ENCODE measurements around the gene ODF4. TPM values are rescaled to one million over a fixed set of nuclear protein-coding genes. Genes with fewer than 3 reads are reported as not detected.

The ODF4 gene
- total RNA-seq, 1 experiment from 2014 or later, result not detected

DNA sequence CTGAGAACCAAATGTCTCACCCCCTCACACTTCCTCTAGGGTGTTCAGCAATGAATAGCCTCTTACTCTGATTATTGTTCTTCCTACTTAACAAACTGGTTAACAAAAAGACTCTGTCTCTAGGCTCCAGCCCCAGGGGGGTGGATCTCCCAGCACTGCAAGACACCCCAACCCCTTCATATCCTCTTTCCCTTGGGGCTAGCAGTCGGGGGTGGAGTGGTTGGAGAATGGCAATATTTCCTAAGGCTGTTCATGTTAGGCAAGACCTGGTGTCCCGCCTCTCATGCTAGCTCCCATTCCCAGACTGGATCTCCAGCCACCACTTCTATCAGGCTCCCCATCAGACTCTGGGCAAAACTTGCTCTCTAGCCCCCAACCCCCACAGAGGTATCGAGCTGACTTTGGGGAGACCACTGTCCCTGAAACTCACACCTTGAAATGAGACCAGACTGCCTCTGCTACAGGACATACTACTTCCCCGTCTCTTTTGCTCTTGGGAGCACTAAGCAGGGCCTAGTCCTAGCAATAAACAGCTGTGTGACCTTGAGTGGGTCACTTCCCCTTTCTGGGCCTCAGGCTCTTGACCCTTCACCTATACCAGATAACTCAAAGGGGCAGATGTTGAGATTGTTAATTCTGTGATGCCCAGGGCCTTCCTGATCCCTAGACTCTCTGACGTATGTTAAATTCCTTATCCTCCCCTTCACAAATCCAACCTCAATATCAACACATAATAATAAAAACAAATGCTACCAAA, 46.8 kb upstream of the ODF4 start:
- Mint-ChIP-seq H3K9me3 (no peaks in the 10 kb centered on the region), H3K4me1 (peaks cover 27% of the 10 kb centered on the region), H3K36me3 (no peaks in the 10 kb centered on the region; the same call in 1 of the 2 replicates), H3K27ac (no peak overlapping the region), H3K4me3 (no peak overlapping the region), H3K27me3 (ENCODE audit: low read depth) (no peaks in the 10 kb centered on the region; the same call in 1 of the 2 replicates)
- ChIA-PET CTCF (interaction anchor here (0.6 kb wide), 1 partner anchor 220 kb away, joined by 3 read pairs; no protein-coding TSS in a partner anchor), POLR2A (no interaction called here)
- DNase-seq (ENCODE audit: low spot score), result no peak
- ATAC-seq, result no peak
- TF ChIP-seq ATF1 (CRISPR knock-in tag; IDR thresholded peaks at IDR 0.05), result no peak
- TF ChIP-seq, protein P1, sequence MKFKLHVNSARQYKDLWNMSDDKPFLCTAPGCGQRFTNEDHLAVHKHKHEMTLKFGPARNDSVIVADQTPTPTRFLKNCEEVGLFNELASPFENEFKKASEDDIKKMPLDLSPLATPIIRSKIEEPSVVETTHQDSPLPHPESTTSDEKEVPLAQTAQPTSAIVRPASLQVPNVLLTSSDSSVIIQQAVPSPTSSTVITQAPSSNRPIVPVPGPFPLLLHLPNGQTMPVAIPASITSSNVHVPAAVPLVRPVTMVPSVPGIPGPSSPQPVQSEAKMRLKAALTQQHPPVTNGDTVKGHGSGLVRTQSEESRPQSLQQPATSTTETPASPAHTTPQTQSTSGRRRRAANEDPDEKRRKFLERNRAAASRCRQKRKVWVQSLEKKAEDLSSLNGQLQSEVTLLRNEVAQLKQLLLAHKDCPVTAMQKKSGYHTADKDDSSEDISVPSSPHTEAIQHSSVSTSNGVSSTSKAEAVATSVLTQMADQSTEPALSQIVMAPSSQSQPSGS (CRISPR knock-in tag; IDR thresholded peaks at IDR 0.05; ENCODE audit: borderline replicate concordance, low read depth), result no peak
- no peak for TF ChIP-seq FOXJ3 (CRISPR knock-in tag; IDR thresholded peaks at IDR 0.05; ENCODE audit: borderline replicate concordance)
- no peak for TF ChIP-seq ZNF263 (CRISPR knock-in tag; IDR thresholded peaks at IDR 0.05; ENCODE audit: low read depth)
- TF ChIP-seq, protein P2, sequence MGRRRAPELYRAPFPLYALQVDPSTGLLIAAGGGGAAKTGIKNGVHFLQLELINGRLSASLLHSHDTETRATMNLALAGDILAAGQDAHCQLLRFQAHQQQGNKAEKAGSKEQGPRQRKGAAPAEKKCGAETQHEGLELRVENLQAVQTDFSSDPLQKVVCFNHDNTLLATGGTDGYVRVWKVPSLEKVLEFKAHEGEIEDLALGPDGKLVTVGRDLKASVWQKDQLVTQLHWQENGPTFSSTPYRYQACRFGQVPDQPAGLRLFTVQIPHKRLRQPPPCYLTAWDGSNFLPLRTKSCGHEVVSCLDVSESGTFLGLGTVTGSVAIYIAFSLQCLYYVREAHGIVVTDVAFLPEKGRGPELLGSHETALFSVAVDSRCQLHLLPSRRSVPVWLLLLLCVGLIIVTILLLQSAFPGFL (CRISPR knock-in tag; IDR thresholded peaks at IDR 0.05; ENCODE audit: borderline replicate concordance), result no peak
- no peak for TF ChIP-seq KAT7 (CRISPR knock-in tag; IDR thresholded peaks at IDR 0.05; ENCODE audit: borderline replicate concordance)
- TF ChIP-seq NFATC4 (CRISPR knock-in tag; IDR thresholded peaks at IDR 0.05), result no peak
- no peak for TF ChIP-seq SP1 (CRISPR knock-in tag; conservative IDR thresholded peaks at IDR 0.05)
- no peak for TF ChIP-seq TEAD4 (CRISPR knock-in tag; IDR thresholded peaks at IDR 0.05)
- TF ChIP-seq, protein P3, sequence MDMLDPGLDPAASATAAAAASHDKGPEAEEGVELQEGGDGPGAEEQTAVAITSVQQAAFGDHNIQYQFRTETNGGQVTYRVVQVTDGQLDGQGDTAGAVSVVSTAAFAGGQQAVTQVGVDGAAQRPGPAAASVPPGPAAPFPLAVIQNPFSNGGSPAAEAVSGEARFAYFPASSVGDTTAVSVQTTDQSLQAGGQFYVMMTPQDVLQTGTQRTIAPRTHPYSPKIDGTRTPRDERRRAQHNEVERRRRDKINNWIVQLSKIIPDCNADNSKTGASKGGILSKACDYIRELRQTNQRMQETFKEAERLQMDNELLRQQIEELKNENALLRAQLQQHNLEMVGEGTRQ (CRISPR knock-in tag; IDR thresholded peaks at IDR 0.05), result no peak
- TF ChIP-seq, protein P4, sequence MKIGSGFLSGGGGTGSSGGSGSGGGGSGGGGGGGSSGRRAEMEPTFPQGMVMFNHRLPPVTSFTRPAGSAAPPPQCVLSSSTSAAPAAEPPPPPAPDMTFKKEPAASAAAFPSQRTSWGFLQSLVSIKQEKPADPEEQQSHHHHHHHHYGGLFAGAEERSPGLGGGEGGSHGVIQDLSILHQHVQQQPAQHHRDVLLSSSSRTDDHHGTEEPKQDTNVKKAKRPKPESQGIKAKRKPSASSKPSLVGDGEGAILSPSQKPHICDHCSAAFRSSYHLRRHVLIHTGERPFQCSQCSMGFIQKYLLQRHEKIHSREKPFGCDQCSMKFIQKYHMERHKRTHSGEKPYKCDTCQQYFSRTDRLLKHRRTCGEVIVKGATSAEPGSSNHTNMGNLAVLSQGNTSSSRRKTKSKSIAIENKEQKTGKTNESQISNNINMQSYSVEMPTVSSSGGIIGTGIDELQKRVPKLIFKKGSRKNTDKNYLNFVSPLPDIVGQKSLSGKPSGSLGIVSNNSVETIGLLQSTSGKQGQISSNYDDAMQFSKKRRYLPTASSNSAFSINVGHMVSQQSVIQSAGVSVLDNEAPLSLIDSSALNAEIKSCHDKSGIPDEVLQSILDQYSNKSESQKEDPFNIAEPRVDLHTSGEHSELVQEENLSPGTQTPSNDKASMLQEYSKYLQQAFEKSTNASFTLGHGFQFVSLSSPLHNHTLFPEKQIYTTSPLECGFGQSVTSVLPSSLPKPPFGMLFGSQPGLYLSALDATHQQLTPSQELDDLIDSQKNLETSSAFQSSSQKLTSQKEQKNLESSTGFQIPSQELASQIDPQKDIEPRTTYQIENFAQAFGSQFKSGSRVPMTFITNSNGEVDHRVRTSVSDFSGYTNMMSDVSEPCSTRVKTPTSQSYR (CRISPR knock-in tag; IDR thresholded peaks at IDR 0.05), result no peak

DNA sequence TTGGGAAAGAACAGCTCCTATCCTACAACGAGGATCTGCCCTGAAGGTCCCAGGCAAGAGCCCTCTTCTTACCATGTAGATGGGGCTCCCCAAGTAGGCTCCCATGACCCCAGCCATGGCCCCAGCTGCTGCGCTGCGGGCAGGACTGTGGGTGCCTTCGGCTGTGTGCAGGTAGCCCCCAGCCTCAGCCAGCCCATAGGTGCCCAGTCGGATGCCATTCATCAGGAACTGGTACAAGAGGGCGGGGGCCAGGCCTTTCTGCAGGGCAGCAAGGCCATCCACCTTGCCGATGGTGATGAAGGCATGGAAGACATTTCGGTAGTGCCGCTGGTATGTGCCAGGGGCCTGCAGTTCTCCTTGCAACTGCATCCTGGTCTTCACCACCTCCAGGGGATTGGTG, 45.3 kb upstream of the ODF4 start:
- Mint-ChIP-seq H3K4me1 (peaks cover 22% of the 10 kb centered on the region), H3K4me3 (peak overlapping the region; percentile 74), H3K36me3 (no peaks in the 10 kb centered on the region; the same call in 1 of the 2 replicates), H3K9me3 (no peaks in the 10 kb centered on the region), H3K27ac (no peak overlapping the region), H3K27me3 (ENCODE audit: low read depth) (no peaks in the 10 kb centered on the region; the same call in 1 of the 2 replicates)
- ChIA-PET POLR2A (interaction anchor here (1.3 to 1.6 kb wide), 3 partner anchors 46 to 140 kb away, joined by 3 to 17 read pairs (median 4); partner anchors contain the start of genes CTC1 and PFAS), CTCF (interaction anchor here (0.8 to 1.5 kb wide), 4 partner anchors 22 to 234 kb away, joined by 3 to 4 read pairs (median 3); no protein-coding TSS in a partner anchor)
- no peak for ATAC-seq
- no peak for DNase-seq (ENCODE audit: low spot score)
- TF ChIP-seq, protein P1 (CRISPR knock-in tag; IDR thresholded peaks at IDR 0.05; ENCODE audit: borderline replicate concordance, low read depth), result no peak
- no peak for TF ChIP-seq ETV6 (CRISPR knock-in tag; IDR thresholded peaks at IDR 0.05)
- no peak for TF ChIP-seq JUN (CRISPR knock-in tag; IDR thresholded peaks at IDR 0.05)
- no peak for TF ChIP-seq ESRRA (CRISPR knock-in tag; IDR thresholded peaks at IDR 0.05; ENCODE audit: borderline replicate concordance)
- no peak for TF ChIP-seq HMGA2 (CRISPR knock-in tag; IDR thresholded peaks at IDR 0.05)
- TF ChIP-seq ZNF121 (CRISPR knock-in tag; IDR thresholded peaks at IDR 0.05), result no peak
- TF ChIP-seq KAT7 (CRISPR knock-in tag; IDR thresholded peaks at IDR 0.05; ENCODE audit: borderline replicate concordance), result no peak
- no peak for TF ChIP-seq NFATC4 (CRISPR knock-in tag; IDR thresholded peaks at IDR 0.05)
- TF ChIP-seq, protein P5, sequence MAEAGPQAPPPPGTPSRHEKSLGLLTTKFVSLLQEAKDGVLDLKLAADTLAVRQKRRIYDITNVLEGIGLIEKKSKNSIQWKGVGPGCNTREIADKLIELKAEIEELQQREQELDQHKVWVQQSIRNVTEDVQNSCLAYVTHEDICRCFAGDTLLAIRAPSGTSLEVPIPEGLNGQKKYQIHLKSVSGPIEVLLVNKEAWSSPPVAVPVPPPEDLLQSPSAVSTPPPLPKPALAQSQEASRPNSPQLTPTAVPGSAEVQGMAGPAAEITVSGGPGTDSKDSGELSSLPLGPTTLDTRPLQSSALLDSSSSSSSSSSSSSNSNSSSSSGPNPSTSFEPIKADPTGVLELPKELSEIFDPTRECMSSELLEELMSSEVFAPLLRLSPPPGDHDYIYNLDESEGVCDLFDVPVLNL (CRISPR knock-in tag; IDR thresholded peaks at IDR 0.05; ENCODE audit: borderline replicate concordance, low read depth), result no peak
- TF ChIP-seq, protein P6, sequence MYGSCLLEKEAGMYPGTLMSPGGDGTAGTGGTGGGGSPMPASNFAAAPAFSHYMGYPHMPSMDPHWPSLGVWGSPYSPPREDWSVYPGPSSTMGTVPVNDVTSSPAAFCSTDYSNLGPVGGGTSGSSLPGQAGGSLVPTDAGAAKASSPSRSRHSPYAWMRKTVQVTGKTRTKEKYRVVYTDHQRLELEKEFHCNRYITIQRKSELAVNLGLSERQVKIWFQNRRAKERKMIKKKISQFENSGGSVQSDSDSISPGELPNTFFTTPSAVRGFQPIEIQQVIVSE (CRISPR knock-in tag; IDR thresholded peaks at IDR 0.05; ENCODE audit: borderline replicate concordance), result no peak
- TF ChIP-seq TEAD4 (CRISPR knock-in tag; IDR thresholded peaks at IDR 0.05), result no peak
- TF ChIP-seq, protein P7, sequence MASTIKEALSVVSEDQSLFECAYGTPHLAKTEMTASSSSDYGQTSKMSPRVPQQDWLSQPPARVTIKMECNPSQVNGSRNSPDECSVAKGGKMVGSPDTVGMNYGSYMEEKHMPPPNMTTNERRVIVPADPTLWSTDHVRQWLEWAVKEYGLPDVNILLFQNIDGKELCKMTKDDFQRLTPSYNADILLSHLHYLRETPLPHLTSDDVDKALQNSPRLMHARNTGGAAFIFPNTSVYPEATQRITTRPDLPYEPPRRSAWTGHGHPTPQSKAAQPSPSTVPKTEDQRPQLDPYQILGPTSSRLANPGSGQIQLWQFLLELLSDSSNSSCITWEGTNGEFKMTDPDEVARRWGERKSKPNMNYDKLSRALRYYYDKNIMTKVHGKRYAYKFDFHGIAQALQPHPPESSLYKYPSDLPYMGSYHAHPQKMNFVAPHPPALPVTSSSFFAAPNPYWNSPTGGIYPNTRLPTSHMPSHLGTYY (CRISPR knock-in tag; IDR thresholded peaks at IDR 0.05), result no peak
- no peak for TF ChIP-seq TEAD1 (CRISPR knock-in tag; IDR thresholded peaks at IDR 0.05)
- no peak for TF ChIP-seq ZNF423 (CRISPR knock-in tag; IDR thresholded peaks at IDR 0.05)
- no peak for TF ChIP-seq ZBTB21 (CRISPR knock-in tag; IDR thresholded peaks at IDR 0.05; ENCODE audit: borderline replicate concordance)

Data from WTC11 (cell line).